Mononuclear cell (primary cell): ENCODE data around the gene AP1G2. TPM values are rescaled to one million over a fixed set of nuclear protein-coding genes. Genes with fewer than 3 reads are reported as not detected.
"Not testable (repeated sequence)": the region's sequence is repeated elsewhere in the genome, so short reads cannot be mapped to it uniquely, and the experiment has no call there.

ENCODE experiments used
- H3K27me3 ChIP-seq: 2 replicates; pipeline ENCODE4 v1.6.0; 2011; ENCODE audit warnings: low read length, control low read depth; ENCODE audit not compliant: insufficient read depth
- H3K4me1 ChIP-seq: 2 replicates; pipeline ENCODE4 v1.5.1; 2011; ENCODE audit warnings: mild to moderate bottlenecking, low read length, control low read depth; ENCODE audit not compliant: insufficient read depth
- H3K4me3 ChIP-seq: 2 replicates; pipeline ENCODE4 v1.5.1; 2011; ENCODE audit warnings: mild to moderate bottlenecking, low read length, moderate library complexity
- H3K9me3 ChIP-seq: 2 replicates; pipeline ENCODE4 v1.5.1; 2011; ENCODE audit warnings: low read depth, mild to moderate bottlenecking, control low read depth, low read length
- total RNA-seq: library from RNA; depleted of rRNA; stranded (reverse); fragments of >200 nt; gene quantifications from one replicate; pipeline ENCODE4 v1.2.3, GENCODE V29; 2012

Gene AP1G2
- total RNA-seq, 1 donor = 53.1 TPM

DNA sequence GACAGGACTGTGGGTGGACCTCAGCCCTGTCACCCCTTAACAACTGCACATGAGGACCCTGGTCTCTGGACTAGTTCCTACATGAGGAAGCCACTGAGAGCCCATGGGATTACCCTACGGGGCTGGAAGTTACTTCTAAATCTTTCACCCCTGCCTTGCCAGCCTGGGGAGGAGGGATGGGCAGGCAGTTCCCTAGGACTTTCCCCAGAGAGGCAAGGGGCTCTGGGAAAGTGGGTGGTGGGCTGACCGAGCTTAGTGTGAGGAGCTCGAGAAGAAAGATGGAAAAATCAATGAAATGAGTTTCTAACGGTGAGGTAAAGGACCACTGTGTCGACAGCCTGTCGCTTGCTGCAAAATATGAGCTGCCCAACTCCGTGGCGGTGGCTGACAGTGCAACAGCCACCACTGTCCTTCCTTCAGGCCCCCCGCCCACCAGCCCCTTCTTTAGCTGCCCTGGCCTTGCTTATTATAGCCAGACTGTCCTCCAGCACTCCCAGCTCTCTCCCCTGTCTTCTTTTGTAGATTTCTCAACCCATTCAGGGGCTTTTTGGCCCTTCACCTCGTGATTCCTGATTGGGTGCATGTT is 21.0 kb downstream of the AP1G2 start:
- H3K4me3 ChIP-seq = no peak overlapping the region
- no peaks in the 10 kb centered on the region for H3K27me3 ChIP-seq
- H3K9me3 ChIP-seq = no peaks in the 10 kb centered on the region
- peaks cover 21% of the 10 kb centered on the region for H3K4me1 ChIP-seq

GRCh38 chr14:23545740-23546365 is 21.7 kb downstream of the AP1G2 start:
- H3K4me3 ChIP-seq = no peak overlapping the region
- no peaks in the 10 kb centered on the region for H3K9me3 ChIP-seq
- H3K4me1 ChIP-seq = peaks cover 16% of the 10 kb centered on the region
- no peaks in the 10 kb centered on the region for H3K27me3 ChIP-seq

DNA sequence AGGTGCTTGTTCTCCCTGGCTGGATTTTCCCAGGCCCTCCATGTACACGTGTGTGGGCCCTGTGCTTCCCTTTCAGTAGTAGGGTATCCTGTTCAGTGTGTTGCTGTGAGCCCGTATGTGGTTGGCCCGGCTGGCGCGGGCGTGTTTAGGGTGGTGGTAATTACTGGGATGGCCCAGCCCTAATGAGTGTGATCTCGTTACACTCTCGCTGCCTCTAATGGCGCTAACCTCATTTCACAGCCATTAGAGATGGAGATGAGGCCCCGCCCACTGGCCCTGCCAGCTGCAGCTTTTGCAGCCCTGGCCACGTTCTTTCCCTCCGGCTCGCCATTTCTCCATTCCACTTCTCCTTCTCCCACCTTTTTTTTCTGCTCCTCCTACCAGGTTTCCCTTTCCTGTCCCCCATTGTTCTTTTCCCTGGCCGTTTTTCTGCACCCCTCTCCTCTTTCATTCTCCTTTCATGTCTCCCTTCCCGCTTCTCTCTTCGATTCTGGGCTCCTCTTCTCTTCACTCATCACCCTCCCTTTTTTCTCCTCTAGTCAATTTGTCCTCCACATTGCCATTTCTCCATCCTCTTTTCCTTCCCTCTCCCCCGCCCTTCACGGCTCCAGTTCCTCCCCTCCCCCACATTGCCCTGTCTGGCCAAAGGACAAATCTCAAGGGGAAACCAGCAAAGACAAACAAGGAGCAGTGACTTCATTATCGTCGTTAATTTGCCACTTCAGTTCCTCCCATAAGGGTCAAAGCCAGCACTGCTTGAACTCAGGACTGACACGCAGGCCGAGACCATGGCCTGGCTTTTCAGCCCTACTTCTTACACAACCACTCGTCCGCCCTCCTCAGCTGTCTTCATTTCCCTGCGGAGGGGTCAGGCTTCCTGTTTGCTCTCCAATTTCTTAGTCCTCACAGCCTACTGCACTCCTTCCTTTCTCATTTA is 22.8 kb downstream of the AP1G2 start:
- Histone ChIP-seq H3K4me1 (peaks cover 11% of the 10 kb centered on the region), H3K9me3 (no peaks in the 10 kb centered on the region), H3K4me3 (no peak overlapping the region), H3K27me3 (no peaks in the 10 kb centered on the region)

GRCh38 chr14:23543403-23543802 is 24.2 kb downstream of the AP1G2 start:
- H3K9me3 ChIP-seq = no peaks in the 10 kb centered on the region
- H3K4me3 ChIP-seq = no peak overlapping the region
- H3K27me3 ChIP-seq = no peaks in the 10 kb centered on the region
- H3K4me1 ChIP-seq = peaks cover 11% of the 10 kb centered on the region

DNA sequence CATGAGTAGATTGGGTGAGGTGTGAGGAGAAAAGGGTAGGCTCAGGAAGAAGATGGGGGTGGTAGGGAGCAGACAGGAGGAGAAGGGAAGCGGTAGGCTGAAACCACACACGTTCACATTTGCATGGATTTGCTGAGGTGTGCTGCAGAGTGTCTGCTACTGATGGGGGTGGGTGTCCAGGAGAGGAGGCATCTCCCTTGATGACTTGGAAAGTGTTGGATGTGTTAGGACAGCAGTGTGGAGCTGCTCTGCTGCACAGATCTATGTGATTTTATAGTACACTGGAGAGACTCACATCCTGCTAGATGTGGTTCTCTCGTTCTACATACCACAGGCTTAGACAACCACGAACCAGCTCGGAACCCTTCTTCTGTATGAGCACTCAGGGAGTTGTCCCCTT is 25.3 kb downstream of the AP1G2 start:
- H3K4me1 ChIP-seq = peaks cover 11% of the 10 kb centered on the region
- H3K27me3 ChIP-seq = no peaks in the 10 kb centered on the region
- H3K9me3 ChIP-seq = no peaks in the 10 kb centered on the region
- no peak overlapping the region for H3K4me3 ChIP-seq

- Histone ChIP-seq H3K27me3 (no peaks in the 10 kb centered on the region), H3K9me3 (no peaks in the 10 kb centered on the region), H3K4me3 (no peak overlapping the region), H3K4me1 (peaks cover 9% of the 10 kb centered on the region)
Observed at GRCh38 chr14:23540141-23540469, 27.5 kb downstream of the AP1G2 start.

GRCh38 chr14:23539248-23540140 is 28.1 kb downstream of the AP1G2 start:
- Histone ChIP-seq H3K27me3 (no peaks in the 10 kb centered on the region), H3K4me1 (peaks cover 3% of the 10 kb centered on the region), H3K4me3 (no peak overlapping the region), H3K9me3 (no peaks in the 10 kb centered on the region)

DNA sequence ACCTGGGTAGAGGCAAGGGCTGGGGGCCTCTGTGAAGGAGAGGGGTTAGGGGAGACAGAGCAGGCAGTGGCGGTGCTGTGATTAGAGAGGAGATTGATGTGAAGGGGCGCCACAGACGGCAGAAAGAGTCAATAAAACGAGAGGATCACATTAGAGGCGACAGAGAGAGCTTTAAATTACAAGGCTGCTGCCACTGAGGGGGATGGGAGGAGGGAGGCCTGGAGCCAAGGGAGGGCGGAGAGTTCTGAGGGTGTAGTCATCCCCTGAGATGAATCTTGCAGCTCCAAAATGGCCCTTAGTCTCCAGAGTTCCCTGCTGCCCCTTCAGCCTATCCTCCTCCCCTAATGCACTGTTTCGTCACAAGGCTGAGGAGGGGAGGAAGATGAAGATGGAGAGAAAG is 28.8 kb downstream of the AP1G2 start:
- no peaks in the 10 kb centered on the region for H3K27me3 ChIP-seq
- no peaks in the 10 kb centered on the region for H3K4me1 ChIP-seq
- no peaks in the 10 kb centered on the region for H3K9me3 ChIP-seq
- H3K4me3 ChIP-seq = no peak overlapping the region

- no peaks in the 10 kb centered on the region for H3K4me1 ChIP-seq
- H3K27me3 ChIP-seq = no peaks in the 10 kb centered on the region
- no peaks in the 10 kb centered on the region for H3K9me3 ChIP-seq
- H3K4me3 ChIP-seq = no peak overlapping the region
Observed at GRCh38 chr14:23538050-23538718, 29.4 kb downstream of the AP1G2 start.

DNA sequence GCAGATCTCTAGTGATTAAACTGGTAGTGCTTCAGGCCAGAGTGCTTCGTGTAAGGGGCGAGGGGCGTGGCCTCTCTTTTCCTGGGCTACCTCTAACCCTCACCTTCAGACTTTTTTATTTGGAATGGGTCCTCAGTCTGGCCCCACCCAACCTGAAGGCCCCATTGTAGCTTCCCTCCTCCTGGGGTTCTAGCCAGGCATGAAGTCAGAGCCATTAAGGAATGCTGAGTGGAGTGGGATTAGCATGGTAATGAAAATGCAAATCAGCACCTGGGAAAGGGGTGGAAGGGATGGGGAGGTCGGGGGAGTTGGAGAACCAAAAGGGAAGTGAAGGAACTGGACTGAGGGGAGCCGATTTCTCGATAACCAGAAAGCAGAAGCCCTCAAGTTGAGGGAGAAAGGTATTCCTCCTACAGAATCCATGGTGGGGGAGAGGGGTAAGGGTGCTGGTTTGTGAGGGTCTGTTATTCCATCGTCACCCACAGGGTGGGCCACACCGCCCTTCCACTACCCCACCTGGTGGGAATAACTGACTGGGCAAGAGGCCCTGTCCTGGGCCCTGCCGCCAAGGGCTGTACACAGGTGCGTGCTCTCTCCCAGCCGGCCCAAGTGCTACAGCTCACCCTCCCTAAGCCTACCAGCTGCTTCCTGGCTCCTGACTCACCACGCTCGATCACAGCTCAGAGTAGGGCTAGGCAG is 30.1 kb downstream of the AP1G2 start:
- Histone ChIP-seq H3K4me3 (no peak overlapping the region), H3K9me3 (no peaks in the 10 kb centered on the region), H3K4me1 (no peaks in the 10 kb centered on the region), H3K27me3 (no peaks in the 10 kb centered on the region)

DNA sequence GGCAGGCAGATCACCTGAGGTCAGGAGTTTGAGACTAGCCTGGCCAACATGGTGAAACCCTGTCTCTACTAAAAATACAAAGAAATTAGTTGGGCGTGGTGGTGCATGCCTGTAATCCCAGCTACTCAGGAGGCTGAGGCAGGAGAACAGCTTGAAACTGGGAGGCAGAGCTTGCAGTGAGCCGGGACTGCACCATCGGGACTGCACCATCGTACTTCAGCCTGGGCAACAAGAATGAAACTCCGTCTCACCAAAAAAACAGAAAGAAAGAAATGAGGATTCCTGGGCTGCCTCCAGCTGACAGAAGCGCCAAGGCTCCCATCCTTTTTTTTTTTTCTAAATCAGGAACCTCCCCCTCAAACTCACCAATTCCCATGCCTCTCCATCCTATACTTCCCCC is 30.7 kb downstream of the AP1G2 start:
- H3K4me3 ChIP-seq, H3K27me3 ChIP-seq, H3K4me1 ChIP-seq, H3K9me3 ChIP-seq: not testable (repeated sequence)

GRCh38 chr14:23536494-23536893 is 31.1 kb downstream of the AP1G2 start:
- no peak overlapping the region for H3K4me3 ChIP-seq

GRCh38 chr14:23535943-23536342 is 31.6 kb downstream of the AP1G2 start:
- Histone ChIP-seq H3K27me3 (no peaks in the 10 kb centered on the region), H3K4me3 (no peak overlapping the region), H3K9me3 (no peaks in the 10 kb centered on the region), H3K4me1 (no peaks in the 10 kb centered on the region)

More at GRCh38 chr14:23536494-23536893, 31.1 kb downstream of the AP1G2 start:
- H3K4me1 ChIP-seq = no peaks in the 10 kb centered on the region
- no peaks in the 10 kb centered on the region for H3K27me3 ChIP-seq
- no peaks in the 10 kb centered on the region for H3K9me3 ChIP-seq
